ENCODE data around the gene SLC44A5. TPM values are rescaled to one million over a fixed set of nuclear protein-coding genes. Genes with fewer than 3 reads are reported as not detected.

Gene SLC44A5
- total RNA-seq, 4 donors from 2014 or later, result 0.19 to 12.8 (median 2.6) TPM

DNA sequence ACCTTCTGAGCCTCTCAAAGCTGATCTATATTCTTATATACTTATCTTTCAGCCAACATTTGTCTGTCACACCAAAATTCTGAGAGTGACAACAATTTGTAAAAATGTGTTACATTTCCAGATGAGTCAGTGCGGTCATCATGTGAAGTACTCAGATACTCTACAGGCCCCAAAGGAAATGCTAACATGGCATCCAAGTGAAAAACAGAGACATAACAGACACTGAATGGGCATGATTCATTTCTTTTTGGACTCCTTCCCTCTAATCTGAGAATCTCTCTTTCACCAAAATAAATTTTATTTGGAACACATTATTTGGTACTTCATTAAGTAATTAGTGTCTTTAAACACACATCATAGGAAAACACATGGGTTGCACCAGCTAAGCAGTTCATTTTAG lies 96.6 kb downstream of the SLC44A5 start:
- H3K9me3 ChIP-seq, result no peaks in the 10 kb centered on the region
- TF ChIP-seq POLR2A (IDR thresholded peaks at IDR 0.05), result no peak
- TF ChIP-seq, protein P1, sequence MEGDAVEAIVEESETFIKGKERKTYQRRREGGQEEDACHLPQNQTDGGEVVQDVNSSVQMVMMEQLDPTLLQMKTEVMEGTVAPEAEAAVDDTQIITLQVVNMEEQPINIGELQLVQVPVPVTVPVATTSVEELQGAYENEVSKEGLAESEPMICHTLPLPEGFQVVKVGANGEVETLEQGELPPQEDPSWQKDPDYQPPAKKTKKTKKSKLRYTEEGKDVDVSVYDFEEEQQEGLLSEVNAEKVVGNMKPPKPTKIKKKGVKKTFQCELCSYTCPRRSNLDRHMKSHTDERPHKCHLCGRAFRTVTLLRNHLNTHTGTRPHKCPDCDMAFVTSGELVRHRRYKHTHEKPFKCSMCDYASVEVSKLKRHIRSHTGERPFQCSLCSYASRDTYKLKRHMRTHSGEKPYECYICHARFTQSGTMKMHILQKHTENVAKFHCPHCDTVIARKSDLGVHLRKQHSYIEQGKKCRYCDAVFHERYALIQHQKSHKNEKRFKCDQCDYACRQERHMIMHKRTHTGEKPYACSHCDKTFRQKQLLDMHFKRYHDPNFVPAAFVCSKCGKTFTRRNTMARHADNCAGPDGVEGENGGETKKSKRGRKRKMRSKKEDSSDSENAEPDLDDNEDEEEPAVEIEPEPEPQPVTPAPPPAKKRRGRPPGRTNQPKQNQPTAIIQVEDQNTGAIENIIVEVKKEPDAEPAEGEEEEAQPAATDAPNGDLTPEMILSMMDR (IDR thresholded peaks at IDR 0.05), result no peak
- no peaks in the 10 kb centered on the region for H3K36me3 ChIP-seq
- no peak overlapping the region for H3K27ac ChIP-seq
- 83 to 86% methylated on average over 1 of the region's 1 CpG for WGBS, 2 donors
- H3K4me1 ChIP-seq, result no peaks in the 10 kb centered on the region
- DNase-seq, result no peak
- no peak overlapping the region for H3K4me3 ChIP-seq
- H3K27me3 ChIP-seq, result no peaks in the 10 kb centered on the region
- intact Hi-C loops (cut with DNase I), result no loop called here

DNA sequence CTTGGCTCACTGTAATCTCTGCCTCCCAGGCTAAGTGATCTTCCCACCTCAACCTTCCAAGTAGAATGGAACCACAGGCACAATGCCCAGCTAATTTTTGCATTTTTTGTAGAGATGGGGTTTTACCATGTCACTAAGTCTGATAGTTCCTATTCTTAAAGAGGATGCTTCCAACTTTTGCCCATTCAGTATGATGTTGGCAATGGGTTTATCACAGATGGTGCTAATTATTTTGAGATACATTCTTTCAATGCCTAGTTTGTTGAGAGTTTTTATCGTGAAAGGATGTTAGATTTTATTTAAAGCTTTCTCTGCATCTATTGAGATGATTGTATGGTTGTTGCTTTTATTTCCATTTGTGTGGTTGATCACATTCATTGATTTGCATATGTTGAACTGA lies 103.9 kb downstream of the SLC44A5 start:
- no peak overlapping the region for H3K4me3 ChIP-seq
- TF ChIP-seq POLR2A (IDR thresholded peaks at IDR 0.05), result no peak
- TF ChIP-seq, protein P1 (IDR thresholded peaks at IDR 0.05), result no peak
- no peaks in the 10 kb centered on the region for H3K9me3 ChIP-seq
- WGBS, 2 donors, result 83 to 89% methylated on average over 1 of the region's 1 CpG
- intact Hi-C loops (cut with DNase I), result no loop called here
- DNase-seq, result no peak
- H3K4me1 ChIP-seq, result no peaks in the 10 kb centered on the region
- no peak overlapping the region for H3K27ac ChIP-seq
- H3K27me3 ChIP-seq, result no peaks in the 10 kb centered on the region
- H3K36me3 ChIP-seq, result no peaks in the 10 kb centered on the region

DNA sequence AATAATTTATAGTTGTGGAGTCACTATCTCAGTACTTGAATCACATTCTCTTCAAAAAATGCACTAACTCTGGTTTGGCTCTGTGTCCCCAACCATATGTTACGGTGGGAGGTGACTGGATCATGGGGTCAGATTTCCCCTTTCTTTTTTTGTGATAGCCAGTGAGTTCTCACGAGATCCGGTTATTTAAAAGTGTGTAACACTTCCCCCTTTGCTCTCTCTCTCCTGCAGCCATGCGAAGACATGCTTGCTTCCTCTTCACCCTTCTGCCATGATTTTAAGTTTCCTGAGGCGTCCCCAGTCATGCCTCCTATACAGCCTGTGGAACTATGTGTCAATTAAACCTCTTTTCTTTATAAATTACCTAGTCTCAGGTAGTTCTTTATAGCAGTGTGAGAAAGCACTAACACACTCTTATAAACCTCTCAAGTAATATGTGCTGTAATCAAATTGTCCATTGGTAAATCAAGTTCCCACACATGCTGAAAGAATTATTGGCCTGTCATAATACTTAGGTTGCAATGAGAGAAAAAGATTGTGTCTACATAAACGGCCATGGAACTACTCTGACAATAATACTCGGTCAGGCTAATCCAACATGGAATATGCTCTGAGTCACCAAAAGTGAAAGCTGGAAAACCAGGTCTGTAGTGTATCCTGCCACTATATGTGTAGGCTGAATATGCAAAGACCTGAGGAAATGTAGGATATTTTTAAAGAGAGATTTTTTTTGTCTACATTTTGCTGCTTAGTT lies 107.5 kb downstream of the SLC44A5 start:
- Histone ChIP-seq H3K27me3 (no peaks in the 10 kb centered on the region), H3K27ac (no peak overlapping the region), H3K4me1 (no peaks in the 10 kb centered on the region), H3K9me3 (no peaks in the 10 kb centered on the region), H3K4me3 (no peak overlapping the region), H3K36me3 (no peaks in the 10 kb centered on the region)
- intact Hi-C loops (cut with DNase I), result no loop called here
- DNase-seq, result no peak
- TF ChIP-seq POLR2A (IDR thresholded peaks at IDR 0.05), result no peak
- TF ChIP-seq, protein P1 (IDR thresholded peaks at IDR 0.05), result no peak
- WGBS, 2 donors, result 63 to 70% methylated on average over 7 of the region's 7 CpGs

DNA sequence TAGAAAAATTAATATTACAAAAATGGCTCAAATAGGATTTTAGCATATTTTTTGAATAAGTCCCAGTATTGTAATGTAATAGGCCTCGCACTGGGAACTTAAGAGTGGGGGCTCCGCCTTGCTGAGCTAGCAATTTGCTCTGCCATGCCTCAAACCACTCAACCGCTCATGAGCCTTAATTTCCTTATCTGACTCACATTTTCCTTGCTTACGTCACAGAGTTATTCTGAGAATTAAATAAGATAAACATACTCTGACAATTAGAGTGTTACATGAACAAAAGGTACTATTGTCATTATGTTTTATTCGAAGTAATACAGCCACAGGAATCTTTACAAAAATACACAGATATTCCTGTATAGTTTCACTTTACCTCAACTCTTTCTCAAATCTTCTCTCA lies 108.1 kb downstream of the SLC44A5 start:
- H3K27me3 ChIP-seq, result no peaks in the 10 kb centered on the region
- WGBS, 2 donors, result 39 to 61% methylated on average over 5 of the region's 5 CpGs
- DNase-seq, result no peak
- H3K9me3 ChIP-seq, result no peaks in the 10 kb centered on the region
- intact Hi-C loops (cut with DNase I), result no loop called here
- no peak overlapping the region for H3K4me3 ChIP-seq
- TF ChIP-seq, protein P1 (IDR thresholded peaks at IDR 0.05), result no peak
- no peak for TF ChIP-seq POLR2A (IDR thresholded peaks at IDR 0.05)
- no peak overlapping the region for H3K27ac ChIP-seq
- H3K36me3 ChIP-seq, result no peaks in the 10 kb centered on the region
- H3K4me1 ChIP-seq, result no peaks in the 10 kb centered on the region

DNA sequence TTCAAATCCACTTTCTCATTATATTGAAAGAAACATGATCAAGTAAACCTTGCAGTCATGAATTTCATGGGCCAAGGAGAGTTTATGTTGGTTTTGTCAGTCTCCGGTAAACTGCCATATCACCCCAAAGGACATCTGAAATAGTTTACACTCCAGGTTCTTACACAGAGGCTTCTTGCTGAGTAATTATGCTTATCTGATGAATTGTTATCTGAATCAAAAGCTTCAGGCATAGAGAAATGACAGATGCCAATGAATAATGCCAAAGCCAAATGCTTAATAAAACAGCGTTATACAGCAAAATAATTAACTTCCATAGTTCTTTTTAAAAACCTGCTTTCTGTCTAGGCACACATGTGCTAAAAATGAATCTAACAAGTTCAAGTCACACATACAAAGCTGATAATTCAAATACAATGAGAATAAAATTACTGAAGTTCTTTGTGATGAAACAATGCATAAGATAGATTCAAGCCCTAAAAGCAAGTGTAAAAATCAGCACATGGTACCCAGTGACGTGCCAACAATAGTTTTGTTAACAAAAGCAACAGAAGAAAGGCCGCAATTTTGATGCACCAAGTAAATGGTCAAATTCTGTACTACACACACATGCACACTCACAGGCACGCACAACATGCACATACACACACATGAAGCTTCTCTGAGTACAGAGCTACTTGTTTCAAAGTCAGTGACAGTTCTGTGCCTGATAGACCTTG lies 109.2 kb downstream of the SLC44A5 start:
- Histone ChIP-seq H3K4me1 (no peaks in the 10 kb centered on the region), H3K27me3 (no peaks in the 10 kb centered on the region), H3K36me3 (no peaks in the 10 kb centered on the region), H3K27ac (no peak overlapping the region), H3K9me3 (no peaks in the 10 kb centered on the region), H3K4me3 (no peak overlapping the region)
- WGBS, 2 donors, result 55 to 64% methylated on average over 5 of the region's 5 CpGs
- TF ChIP-seq POLR2A (IDR thresholded peaks at IDR 0.05), result no peak
- TF ChIP-seq, protein P1 (IDR thresholded peaks at IDR 0.05), result no peak
- no peak for DNase-seq
- intact Hi-C loops (cut with DNase I), result no loop called here
